Astrocyte (in vitro differentiated cells and primary cell): Measurements from ENCODE around the gene ZNF415. TPM values are rescaled to one million over a fixed set of nuclear protein-coding genes. Genes with fewer than 3 reads are reported as not detected.

Experiments used
- DNase-seq: peaks from one replicate; pipeline ENCODE4 v3.0.0-alpha.2; 2010; ENCODE audit warnings: low read depth
- FAIRE-seq: peaks from 2 replicates; lab custom pipeline; 2011; peaks lifted over from hg19 to GRCh38; lab: Jason Lieb, UNC
- H2AFZ ChIP-seq: 2 replicates; pipeline ENCODE4 v1.6.0; 2012; ENCODE audit warnings: low read depth, low read length, inconsistent platforms
- H3K27ac ChIP-seq: 2 replicates; pipeline ENCODE4 v1.5.1; 2011; ENCODE audit warnings: low read depth, low read length, inconsistent platforms
- H3K27me3 ChIP-seq: 2 replicates; pipeline ENCODE4 v1.6.0; 2011; ENCODE audit warnings: low read length, inconsistent platforms; ENCODE audit not compliant: insufficient read depth
- H3K36me3 ChIP-seq: 2 replicates; pipeline ENCODE4 v1.5.1; 2011; ENCODE audit warnings: low read length, inconsistent platforms; ENCODE audit not compliant: insufficient read depth
- H3K4me1 ChIP-seq: 2 replicates; pipeline ENCODE4 v1.5.1; 2011; ENCODE audit warnings: low read length, inconsistent platforms; ENCODE audit not compliant: insufficient read depth
- H3K4me2 ChIP-seq: 2 replicates; pipeline ENCODE4 v1.6.0; 2012; ENCODE audit warnings: low read length, inconsistent platforms
- H3K4me3 ChIP-seq: 2 replicates; pipeline ENCODE4 v1.5.1; 2011; ENCODE audit warnings: low read depth, mild to moderate bottlenecking, low read length, inconsistent platforms; ENCODE audit not compliant: insufficient read depth
- H3K79me2 ChIP-seq: 2 replicates; pipeline ENCODE4 v1.6.0; 2012; ENCODE audit warnings: mild to moderate bottlenecking, low read length, inconsistent platforms; ENCODE audit not compliant: insufficient read depth
- H3K9ac ChIP-seq: 2 replicates; pipeline ENCODE4 v1.6.0; 2012; ENCODE audit warnings: mild to moderate bottlenecking, low read length, inconsistent platforms
- H3K9me3 ChIP-seq: 2 replicates; pipeline ENCODE4 v1.5.1; 2012; ENCODE audit warnings: low read depth, mild to moderate bottlenecking, low read length, inconsistent platforms; ENCODE audit not compliant: insufficient read depth
- H4K20me1 ChIP-seq: 2 replicates; pipeline ENCODE4 v1.6.0; 2012; ENCODE audit warnings: low read length, inconsistent platforms; ENCODE audit not compliant: insufficient read depth
- H3K27ac Mint-ChIP-seq: one replicate; pipeline ENCODE4 v1.8.0; 2021; ENCODE audit warnings: mild to moderate bottlenecking, mixed read lengths; ENCODE audit not compliant: unreplicated experiment
- H3K27me3 Mint-ChIP-seq: one replicate; pipeline ENCODE4 v1.8.0; 2021; ENCODE audit warnings: low read depth, mixed read lengths; ENCODE audit not compliant: unreplicated experiment
- H3K36me3 Mint-ChIP-seq: one replicate; pipeline ENCODE4 v1.8.0; 2021; ENCODE audit warnings: low read depth, mixed read lengths; ENCODE audit not compliant: unreplicated experiment
- H3K4me1 Mint-ChIP-seq: one replicate; pipeline ENCODE4 v1.8.0; 2021; ENCODE audit warnings: low read depth, mixed read lengths; ENCODE audit not compliant: unreplicated experiment
- H3K4me3 Mint-ChIP-seq: one replicate; pipeline ENCODE4 v1.8.0; 2021; ENCODE audit warnings: mild to moderate bottlenecking, moderate library complexity, mixed read lengths; ENCODE audit not compliant: unreplicated experiment
- H3K9me3 Mint-ChIP-seq: one replicate; pipeline ENCODE4 v1.8.0; 2021; ENCODE audit warnings: mild to moderate bottlenecking, mixed read lengths; ENCODE audit not compliant: unreplicated experiment
- CTCF ChIP-seq: IDR thresholded peaks from 2 replicates; pipeline ENCODE4 v1.5.1; 2011; ENCODE audit warnings: low read depth, mild to moderate bottlenecking, inconsistent platforms, low read length, moderate library complexity; ENCODE audit not compliant: insufficient read depth
- EZH2 ChIP-seq: IDR thresholded peaks from 2 replicates; pipeline ENCODE4 v1.6.1; 2012; ENCODE audit warnings: mild to moderate bottlenecking, low read length, inconsistent platforms; ENCODE audit not compliant: insufficient read depth
- total RNA-seq: library from RNA; stranded (reverse); gene quantifications from 2 replicates; pipeline ENCODE4 v1.2.1, GENCODE V29; 2021

ZNF415 gene
- total RNA-seq, 1 donor from 2014 or later, result 8.7 TPM

GRCh38 chr19:53112286-53112685, 20.4 kb downstream of the ZNF415 start:
- H3K4me3 ChIP-seq, result no peak overlapping the region
- H3K27me3 ChIP-seq, result no peaks in the 10 kb centered on the region
- Mint-ChIP-seq H3K36me3 (peaks cover 74% of the 10 kb centered on the region), H3K27ac (no peak overlapping the region), H3K4me1 (peaks cover 1% of the 10 kb centered on the region), H3K9me3 (peaks cover 31% of the 10 kb centered on the region), H3K27me3 (no peaks in the 10 kb centered on the region), H3K4me3 (no peak overlapping the region)
- peaks cover 25% of the 10 kb centered on the region for H3K9me3 ChIP-seq
- TF ChIP-seq CTCF, result no peak
- no peak for TF ChIP-seq EZH2
- FAIRE-seq, result no peak
- DNase-seq, result peak; percentile 26
- H3K9ac ChIP-seq, result no peak overlapping the region
- H4K20me1 ChIP-seq, result no peaks in the 10 kb centered on the region
- H3K79me2 ChIP-seq, result no peaks in the 10 kb centered on the region
- no peak overlapping the region for H2AFZ ChIP-seq
- no peaks in the 10 kb centered on the region for H3K4me1 ChIP-seq
- H3K27ac ChIP-seq, result no peak overlapping the region
- H3K36me3 ChIP-seq, result no peaks in the 10 kb centered on the region
- H3K4me2 ChIP-seq, result no peak overlapping the region

GRCh38 chr19:53109527-53109926, 23.2 kb downstream of the ZNF415 start:
- Mint-ChIP-seq H3K9me3 (peaks cover 16% of the 10 kb centered on the region), H3K4me3 (no peak overlapping the region)
- peaks cover 21% of the 10 kb centered on the region for H3K9me3 ChIP-seq

More at GRCh38 chr19:53109527-53109926, 23.2 kb downstream of the ZNF415 start:
- FAIRE-seq (no peak), DNase-seq (no peak)
- H2AFZ ChIP-seq, result no peak overlapping the region
- no peaks in the 10 kb centered on the region for H4K20me1 ChIP-seq
- Mint-ChIP-seq H3K27me3 (no peaks in the 10 kb centered on the region), H3K4me1 (peaks cover 1% of the 10 kb centered on the region), H3K36me3 (peaks cover 52% of the 10 kb centered on the region), H3K27ac (no peak overlapping the region)
- no peak overlapping the region for H3K4me2 ChIP-seq
- no peak overlapping the region for H3K27ac ChIP-seq
- H3K4me3 ChIP-seq, result no peak overlapping the region
- H3K9ac ChIP-seq, result no peak overlapping the region
- TF ChIP-seq EZH2 (no peak), CTCF (no peak)
- H3K4me1 ChIP-seq, result no peaks in the 10 kb centered on the region
- H3K36me3 ChIP-seq, result no peaks in the 10 kb centered on the region
- no peaks in the 10 kb centered on the region for H3K79me2 ChIP-seq
- H3K27me3 ChIP-seq, result no peaks in the 10 kb centered on the region
